ENCODE data around the gene SLC25A6.
"Not testable (repeated sequence)": the region's sequence is repeated elsewhere in the genome, so short reads cannot be mapped to it uniquely, and the experiment has no call there.

The SLC25A6 gene

DNA sequence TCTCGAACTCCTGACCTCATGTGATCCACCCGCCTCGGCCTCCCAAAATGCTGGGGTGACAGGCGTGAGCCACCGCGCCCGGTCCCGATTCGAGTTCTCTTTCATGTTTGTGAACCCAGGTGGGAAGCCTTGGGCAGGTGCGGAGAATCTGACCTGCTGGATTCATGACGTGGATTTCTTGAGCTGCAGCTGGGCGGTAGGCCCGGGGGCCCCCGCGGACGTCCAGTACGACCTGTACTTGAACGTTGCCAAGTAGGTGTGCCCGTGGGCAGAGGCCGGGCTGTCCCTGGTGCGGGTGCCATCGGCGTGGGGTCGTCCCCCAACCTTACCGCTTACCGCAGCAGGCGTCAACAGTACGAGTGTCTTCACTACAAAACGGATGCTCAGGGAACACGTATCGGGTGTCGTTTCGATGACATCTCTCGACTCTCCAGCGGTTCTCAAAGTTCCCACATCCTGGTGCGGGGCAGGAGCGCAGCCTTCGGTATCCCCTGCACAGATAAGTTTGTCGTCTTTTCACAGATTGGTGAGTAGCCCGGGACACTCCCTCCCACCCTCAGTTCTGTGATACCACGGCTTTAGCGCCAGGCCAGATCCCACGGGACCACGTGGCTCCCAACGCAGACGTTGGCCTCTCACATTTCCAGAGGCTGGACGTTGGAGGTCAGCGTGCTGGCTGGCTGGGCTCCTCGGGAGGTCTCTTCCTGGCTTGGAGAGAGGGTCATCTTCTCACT, 39.8 kb downstream of the SLC25A6 start:
- DNase-seq: no peak

DNA sequence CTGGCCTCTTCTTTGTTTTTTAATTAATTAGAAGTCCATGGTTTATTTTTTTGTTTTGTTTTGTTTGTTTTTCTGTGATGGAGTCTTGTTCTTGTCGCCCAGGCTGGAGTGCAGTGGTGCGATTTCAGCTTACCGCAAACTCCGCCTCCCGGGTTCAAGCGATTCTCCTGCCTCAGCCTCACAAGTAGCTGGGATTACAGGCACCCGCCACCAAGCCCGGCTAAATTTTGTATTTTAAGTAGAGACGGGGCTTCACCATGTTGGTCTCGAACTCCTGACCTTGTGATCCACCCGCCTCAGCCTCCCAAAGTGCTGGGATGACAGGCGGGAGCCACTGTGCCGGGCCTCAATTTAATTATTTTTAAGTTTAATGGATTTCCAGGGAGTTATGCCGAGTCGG, 42.3 kb downstream of the SLC25A6 start:
- not testable (repeated sequence) for DNase-seq

DNA sequence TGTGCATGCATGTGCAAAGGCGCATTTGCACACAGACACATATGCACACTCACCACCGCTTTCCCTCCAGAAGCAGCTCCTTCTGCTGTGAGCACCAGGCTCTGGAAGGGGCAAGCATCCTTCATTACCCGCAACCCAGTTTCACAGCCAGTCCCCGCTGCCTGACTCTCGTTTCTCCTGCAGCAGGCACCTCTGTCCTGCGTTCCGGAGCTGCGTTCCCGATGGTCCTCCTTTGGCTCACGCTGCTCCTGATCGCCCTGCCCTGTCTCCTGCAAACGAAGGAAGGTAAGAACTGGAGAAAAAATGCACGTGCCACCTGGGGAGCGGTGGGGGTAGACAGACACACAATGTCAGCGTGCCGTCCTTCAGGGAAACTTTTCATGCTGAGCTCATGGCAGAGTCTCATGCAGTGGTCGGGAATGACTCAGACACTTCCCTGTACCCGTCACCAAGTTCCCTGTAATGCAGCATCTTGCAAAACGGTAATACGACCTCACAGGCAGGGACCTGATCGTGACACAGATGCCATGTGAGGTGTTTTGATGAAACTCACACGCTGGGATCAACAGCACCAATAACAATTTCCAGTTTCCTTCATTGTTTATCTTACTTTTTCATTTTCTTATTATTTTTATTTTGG, 50.2 kb downstream of the SLC25A6 start:
- no peak for DNase-seq

DNA sequence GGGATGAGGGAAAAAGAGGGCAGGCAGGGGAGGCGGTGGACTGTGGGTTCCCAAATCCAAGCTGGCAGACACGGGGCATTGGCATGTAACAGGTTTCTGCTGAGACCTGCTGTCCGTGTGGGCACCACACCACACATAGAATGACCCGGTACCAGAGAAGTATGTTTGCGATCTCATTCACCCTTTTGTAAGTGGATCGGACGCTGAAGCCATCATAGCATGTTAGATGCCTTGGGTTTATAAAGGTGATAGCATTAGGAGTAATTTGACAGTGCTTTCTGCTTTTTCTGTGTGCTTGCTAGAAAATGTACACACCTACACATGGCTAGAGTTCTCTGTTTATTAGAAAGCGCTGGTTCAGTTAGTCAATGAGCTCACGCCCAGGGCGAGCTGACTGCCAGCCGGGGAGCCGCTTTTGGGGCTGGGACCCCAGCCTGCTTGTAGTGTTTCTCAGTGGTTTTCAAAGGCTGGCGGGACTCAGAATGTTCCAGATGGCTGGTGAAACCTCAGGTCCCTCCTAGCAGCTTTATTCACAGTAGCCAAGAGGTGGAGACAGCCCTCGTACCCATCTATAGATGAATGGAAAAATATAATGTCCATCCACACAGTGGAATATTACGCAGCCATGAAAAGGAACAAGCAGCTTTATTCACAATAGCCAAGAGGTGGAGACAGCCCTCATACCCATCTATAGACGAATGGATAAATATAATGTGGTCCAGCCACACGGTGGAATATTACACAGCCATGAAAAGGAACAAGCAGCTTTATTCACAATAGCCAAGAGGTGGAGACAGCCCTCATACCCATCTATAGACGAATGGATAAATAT, 54.7 kb downstream of the SLC25A6 start:
- no peak for DNase-seq

DNA sequence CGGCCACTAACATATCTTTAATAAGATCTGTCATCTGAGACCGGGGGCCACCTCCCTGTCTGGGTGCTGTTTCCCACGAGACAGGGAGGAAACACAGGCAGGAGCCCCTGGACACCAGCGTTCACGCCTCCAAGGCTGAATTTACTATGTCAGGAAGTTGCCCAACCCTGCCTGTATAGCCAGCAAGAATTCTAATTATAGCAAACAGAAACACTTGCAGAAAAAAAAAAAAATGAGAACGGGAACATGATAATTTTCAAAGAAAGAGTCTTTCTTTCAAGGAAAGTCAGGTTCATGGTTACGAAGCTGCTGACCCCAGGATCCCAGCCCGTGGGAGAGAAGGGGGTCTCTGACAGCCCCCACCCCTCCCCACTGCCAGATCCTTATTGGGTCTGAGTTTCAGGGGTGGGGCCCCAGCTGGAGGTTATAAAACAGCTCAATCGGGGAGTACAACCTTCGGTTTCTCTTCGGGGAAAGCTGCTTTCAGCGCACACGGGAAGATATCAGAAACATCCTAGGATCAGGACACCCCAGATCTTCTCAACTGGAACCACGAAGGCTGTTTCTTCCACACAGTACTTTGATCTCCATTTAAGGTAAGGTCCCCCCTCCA, 55.5 kb downstream of the SLC25A6 start, which contains the start of gene IL3RA:
TSS of gene IL3RA (plus strand) at position 455 of the 613 bp plus-strand sequence. CDS start 4,981 bp downstream, outside the sequence.
- DNase-seq: no peak

Data from DMS79 treated with DMSO at 0.1 percent for 48 hours (cell line).